WI38 (cell line): Measurements from ENCODE around the gene AGO4.
"Not testable (repeated sequence)": the region's sequence is repeated elsewhere in the genome, so short reads cannot be mapped to it uniquely, and the experiment has no call there.

ENCODE experiments used
- H3K4me3 ChIP-seq: 2 replicates; pipeline ENCODE4 v1.5.1; 2011; ENCODE audit warnings: low read depth, mild to moderate bottlenecking, control low read depth, low read length
- TF ChIP-seq, protein P1 (sequence below): IDR thresholded peaks from 2 replicates; pipeline ENCODE4 v1.5.1; 2012; ENCODE audit warnings: low read depth, mild to moderate bottlenecking, control low read depth, low read length

AGO4 gene

DNA sequence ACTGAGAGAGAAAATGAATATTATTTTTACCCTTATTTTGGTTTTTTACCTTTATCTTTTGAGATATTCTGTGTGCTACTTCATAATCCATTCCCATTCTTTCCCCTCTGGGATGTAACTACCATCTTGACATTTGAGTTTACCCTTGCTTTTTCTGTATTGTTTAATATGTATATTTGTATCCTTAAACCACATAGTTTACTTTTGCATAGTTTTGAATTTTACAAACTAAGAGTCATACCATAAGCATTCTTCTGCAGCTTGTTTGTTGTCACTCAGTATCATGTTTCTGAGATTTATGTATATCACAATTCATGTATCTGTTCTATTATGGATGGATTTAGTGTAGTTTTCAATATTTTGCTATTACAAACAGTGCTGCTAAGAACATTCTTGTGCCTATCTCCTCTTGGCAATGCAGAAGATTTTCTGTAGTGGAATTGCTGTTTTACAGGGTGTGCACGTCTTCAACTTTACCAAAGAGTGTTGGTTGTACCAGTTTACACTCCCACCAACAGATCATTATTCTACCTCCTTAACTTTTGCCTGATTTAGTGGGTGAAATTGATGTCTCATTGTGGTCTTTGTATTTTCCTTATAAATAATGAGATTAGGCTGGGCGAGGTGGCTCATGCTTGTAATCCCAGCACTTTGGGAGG, 63.0 kb downstream of the AGO4 start:
- no peak overlapping the region for H3K4me3 ChIP-seq
- TF ChIP-seq, protein P1, sequence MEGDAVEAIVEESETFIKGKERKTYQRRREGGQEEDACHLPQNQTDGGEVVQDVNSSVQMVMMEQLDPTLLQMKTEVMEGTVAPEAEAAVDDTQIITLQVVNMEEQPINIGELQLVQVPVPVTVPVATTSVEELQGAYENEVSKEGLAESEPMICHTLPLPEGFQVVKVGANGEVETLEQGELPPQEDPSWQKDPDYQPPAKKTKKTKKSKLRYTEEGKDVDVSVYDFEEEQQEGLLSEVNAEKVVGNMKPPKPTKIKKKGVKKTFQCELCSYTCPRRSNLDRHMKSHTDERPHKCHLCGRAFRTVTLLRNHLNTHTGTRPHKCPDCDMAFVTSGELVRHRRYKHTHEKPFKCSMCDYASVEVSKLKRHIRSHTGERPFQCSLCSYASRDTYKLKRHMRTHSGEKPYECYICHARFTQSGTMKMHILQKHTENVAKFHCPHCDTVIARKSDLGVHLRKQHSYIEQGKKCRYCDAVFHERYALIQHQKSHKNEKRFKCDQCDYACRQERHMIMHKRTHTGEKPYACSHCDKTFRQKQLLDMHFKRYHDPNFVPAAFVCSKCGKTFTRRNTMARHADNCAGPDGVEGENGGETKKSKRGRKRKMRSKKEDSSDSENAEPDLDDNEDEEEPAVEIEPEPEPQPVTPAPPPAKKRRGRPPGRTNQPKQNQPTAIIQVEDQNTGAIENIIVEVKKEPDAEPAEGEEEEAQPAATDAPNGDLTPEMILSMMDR = no peak

DNA sequence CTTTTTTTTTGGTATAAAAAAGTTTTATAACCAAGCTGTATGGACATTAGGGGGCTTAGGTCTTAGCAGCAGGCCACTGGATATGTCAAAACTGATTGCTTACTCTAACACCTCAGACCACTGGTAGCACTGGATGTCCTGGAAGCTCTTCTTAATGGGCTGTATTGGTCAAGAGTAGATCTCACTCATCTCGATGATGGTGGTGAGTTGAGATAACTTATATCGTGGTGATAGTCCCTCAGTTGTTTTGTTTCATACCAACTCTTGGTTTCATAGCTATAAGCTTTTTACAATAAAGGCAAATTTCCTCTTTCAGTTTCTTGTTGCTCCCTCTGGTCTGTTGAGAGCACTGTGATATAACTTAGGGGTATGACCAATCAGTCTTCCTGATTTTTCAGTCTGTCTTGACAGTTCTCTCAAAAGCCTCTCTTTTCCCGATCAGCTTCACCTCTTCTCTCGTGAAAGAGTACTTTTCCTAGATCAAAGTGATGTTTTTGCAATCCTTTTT, 65.5 kb downstream of the AGO4 start:
- no peak overlapping the region for H3K4me3 ChIP-seq
- TF ChIP-seq, protein P1 = no peak

DNA sequence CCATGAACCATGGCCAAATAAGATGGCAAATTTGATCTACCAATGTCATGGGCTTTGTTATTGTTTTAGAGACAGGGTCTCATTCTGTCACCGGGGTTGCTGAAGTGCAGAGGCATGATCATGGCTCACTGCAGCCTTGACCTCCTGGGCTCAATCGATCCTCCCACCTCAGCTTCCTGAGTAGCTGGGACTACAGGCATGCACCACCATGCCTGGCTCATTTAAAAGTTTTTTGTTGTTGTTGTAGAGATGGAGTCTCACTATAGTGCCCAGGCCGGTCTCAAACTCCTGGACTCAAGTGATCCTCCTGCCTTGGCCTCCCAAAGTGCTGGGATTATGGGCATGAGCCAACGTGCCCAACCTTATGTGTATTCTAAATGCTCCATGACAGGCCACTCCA, 66.3 kb downstream of the AGO4 start:
- H3K4me3 ChIP-seq = not testable (repeated sequence)

DNA sequence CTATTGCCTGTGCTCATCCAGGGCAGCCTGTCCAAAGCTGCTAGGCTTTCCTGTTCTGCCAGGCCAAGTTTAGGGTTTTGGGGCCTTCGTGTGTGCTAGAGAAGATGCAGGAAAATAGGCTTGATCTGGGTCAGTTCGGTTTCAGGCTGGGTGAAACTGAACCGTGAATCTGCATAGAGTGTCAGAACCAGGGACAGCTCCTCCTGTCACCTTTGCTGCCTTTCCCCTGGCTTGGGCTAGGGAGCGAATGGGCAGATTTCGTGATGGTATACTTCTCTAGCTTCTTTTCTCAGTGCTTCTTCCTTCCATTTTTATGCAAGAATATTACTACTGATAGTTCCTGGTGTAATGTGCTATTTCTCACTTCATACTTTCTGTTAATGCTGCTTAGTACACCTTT, 69.2 kb downstream of the AGO4 start:
- TF ChIP-seq, protein P1 = no peak
- H3K4me3 ChIP-seq = no peak overlapping the region

DNA sequence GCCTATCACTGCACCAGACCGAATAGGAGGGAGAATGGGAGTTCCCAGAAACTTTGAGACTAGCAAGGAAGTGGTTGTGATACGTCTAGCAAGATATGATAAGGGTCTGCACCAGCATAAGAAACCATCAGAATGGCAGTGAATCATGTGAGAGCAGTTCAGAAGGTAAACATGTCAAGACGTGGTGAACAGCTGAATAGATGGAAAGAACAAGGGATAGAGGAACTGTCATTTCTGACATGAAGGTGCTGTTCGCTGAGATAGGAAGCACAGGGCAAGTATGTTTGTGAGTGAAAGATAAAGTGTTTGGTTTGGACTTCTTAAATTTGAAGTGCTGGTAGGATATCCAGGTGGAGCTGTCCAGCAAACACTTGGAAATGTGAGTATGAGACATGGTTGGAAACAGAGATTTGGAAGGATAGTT, 74.0 kb downstream of the AGO4 start:
- TF ChIP-seq, protein P1 = no peak
- H3K4me3 ChIP-seq = no peak overlapping the region

DNA sequence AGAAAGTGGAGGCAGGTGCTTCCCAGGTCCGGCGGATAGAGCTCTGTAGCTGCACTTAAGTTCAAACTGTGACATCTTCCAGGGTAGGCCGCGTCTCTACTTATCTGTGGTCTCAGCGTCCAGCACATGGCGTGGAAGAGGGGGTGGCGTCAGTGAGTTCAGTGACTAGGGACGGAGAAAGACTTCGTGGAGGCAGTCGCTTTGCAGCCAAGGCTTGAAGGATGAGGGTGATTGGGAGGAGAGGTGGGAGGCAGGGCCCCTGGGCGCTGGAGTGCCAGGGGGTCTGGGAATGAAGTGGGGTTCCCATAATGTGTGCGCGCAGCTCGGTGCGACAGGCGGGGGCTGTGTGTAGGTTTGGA, 74.7 kb downstream of the AGO4 start:
- TF ChIP-seq, protein P1 = no peak

DNA sequence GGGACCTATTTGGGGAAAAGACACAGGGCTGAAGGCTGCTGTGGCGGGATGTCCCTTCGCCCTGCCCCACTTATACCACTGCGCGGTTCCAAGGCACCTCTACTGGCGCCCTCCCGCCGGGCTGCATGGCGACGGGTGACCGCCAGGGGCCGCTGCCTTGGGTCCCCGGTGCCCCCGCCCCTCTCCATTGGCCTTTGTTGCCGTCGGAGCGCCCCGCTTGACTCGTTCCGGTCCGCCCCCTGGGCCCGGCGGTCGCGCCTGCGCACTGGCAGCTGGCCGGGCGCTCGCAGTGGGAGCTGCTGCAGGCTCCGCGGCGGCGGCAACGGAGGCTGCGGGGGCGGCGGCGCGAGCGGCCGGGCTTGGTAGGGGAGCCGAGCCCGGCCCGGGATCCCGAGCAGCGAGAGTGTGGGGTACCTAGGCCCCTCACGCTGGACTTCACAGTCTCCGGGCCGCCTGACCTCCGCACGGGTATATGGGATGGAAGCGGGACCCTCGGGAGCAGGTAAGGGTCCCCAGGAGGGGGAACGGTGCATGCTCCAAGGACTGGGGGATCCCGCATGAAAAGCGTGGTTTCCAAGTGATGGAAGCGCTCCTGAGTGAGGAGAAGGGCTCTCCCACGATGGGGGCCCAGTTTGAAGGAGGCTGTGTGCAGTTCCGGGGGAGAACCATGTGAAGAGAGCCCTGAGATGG, 75.3 kb downstream of the AGO4 start, which contains the start of gene AGO1:
Gene AGO1 (plus strand): TSS at position 265 of the 690 bp plus-strand sequence. CDS start 213 bp downstream, at position 478.
- TF ChIP-seq, protein P1 = peak; percentile 77
- H3K4me3 ChIP-seq = peak within 1 kb of the TSS; percentile 100

More for the DNA sequence above, 74.7 kb downstream of the AGO4 start:
- no peak overlapping the region for H3K4me3 ChIP-seq
